GM12878 (cell line): ENCODE measurements around the gene VIT. TPM values are rescaled to one million over a fixed set of nuclear protein-coding genes. Genes with fewer than 3 reads are reported as not detected.

ENCODE experiments used
- ATAC-seq: fragments of 200-7000 bp; cut with Tn5 transposase; 3 replicates; pipeline ENCODE4 v1.9.1; 2020; ENCODE audit warnings: mild to moderate bottlenecking, moderate library complexity
- BruUV-seq: library from RNA; stranded (reverse); fragments of 400-500 nt; replicated peaks from 2 replicates; lab custom pipeline; 2021; lab: Mats Ljungman, UMichigan
- CTCF ChIA-PET: fragments of 300-600 bp; sonication (Branson Sonifier 250); formaldehyde crosslinking; extraction: SDS; loops from one replicate; lab custom pipeline; 2021; ENCODE audit warnings: inconsistent platforms; lab: Yijun Ruan, JAX
- POLR2A ChIA-PET: fragments of 350-600 bp; formaldehyde crosslinking; extraction: SDS; loops from one replicate; lab custom pipeline; 2021; ENCODE audit warnings: inconsistent platforms; lab: Charles Lee
- RAD21 ChIA-PET: fragments of 300-600 bp; sonication (Branson Sonifier 250); formaldehyde crosslinking; loops from one replicate; lab custom pipeline; 2023; ENCODE audit warnings: antibody characterized with exemption; ENCODE audit not compliant: unreplicated experiment; lab: Charles Lee
- SMC1A ChIA-PET: fragments of 300-600 bp; sonication (Branson Sonifier 250); formaldehyde crosslinking; loops from one replicate; lab custom pipeline; 2023; ENCODE audit not compliant: unreplicated experiment, uncharacterized antibody; lab: Charles Lee
- DNase-seq: peaks from one replicate; pipeline ENCODE4 v3.0.0-alpha.2; 2011; ENCODE audit warnings: low read depth, low spot score
- FAIRE-seq: peaks from 3 replicates; lab custom pipeline; 2011; peaks lifted over from hg19 to GRCh38; lab: Jason Lieb, UNC
- H2AFZ ChIP-seq: 2 replicates; pipeline ENCODE4 v1.6.0; 2011; ENCODE audit warnings: low read depth, low read length, control low read depth; ENCODE audit not compliant: control insufficient read depth
- H3K27ac ChIP-seq: 2 replicates; pipeline ENCODE4 v1.5.1; 2011; ENCODE audit warnings: control low read depth; ENCODE audit not compliant: control insufficient read depth, insufficient read depth
- H3K27me3 ChIP-seq, 2 experiments: replicated peaks in 1 of 2; 2 replicates each; pipeline versions ENCODE4 v1.6.0 to v1.6.1; 2011; ENCODE audit warnings: low read length in 1 of 2; ENCODE audit not compliant: control insufficient read depth in 2 of 2, insufficient read depth in 2 of 2
- H3K36me3 ChIP-seq, 2 experiments: 2 replicates each; pipeline ENCODE4 v1.5.1; 2011; ENCODE audit warnings: low read length in 1 of 2; ENCODE audit not compliant: control insufficient read depth in 2 of 2, insufficient read depth in 2 of 2
- H3K4me1 ChIP-seq: 2 replicates; pipeline ENCODE4 v1.6.1; 2011; ENCODE audit warnings: mild to moderate bottlenecking, low read length, moderate library complexity, mixed read lengths; ENCODE audit not compliant: control insufficient read depth, insufficient read depth
- H3K4me2 ChIP-seq: 2 replicates; pipeline ENCODE4 v1.6.0; 2011; ENCODE audit warnings: control low read depth; ENCODE audit not compliant: control insufficient read depth, insufficient read depth
- H3K4me3 ChIP-seq: fragments of 200-600 bp; sonication (generic); 2 replicates; pipeline ENCODE4 v1.5.1; 2016
- H3K79me2 ChIP-seq: 2 replicates; pipeline ENCODE4 v1.6.0; 2011; ENCODE audit warnings: low read length; ENCODE audit not compliant: control insufficient read depth, insufficient read depth
- H3K9ac ChIP-seq: 2 replicates; pipeline ENCODE4 v1.8.0; 2011; ENCODE audit warnings: low read length, control low read depth, mixed read lengths; ENCODE audit not compliant: control insufficient read depth, insufficient read depth
- H3K9me3 ChIP-seq: replicated peaks from 3 replicates; pipeline ENCODE4 v1.5.1; 2011; ENCODE audit warnings: mild to moderate bottlenecking, low read length; ENCODE audit not compliant: control insufficient read depth, insufficient read depth
- H4K20me1 ChIP-seq: 2 replicates; pipeline ENCODE4 v1.6.0; 2011; ENCODE audit not compliant: control insufficient read depth, insufficient read depth
- MEF2A ChIP-seq: IDR thresholded peaks from 2 replicates; pipeline ENCODE4 v1.6.1; 2011; ENCODE audit warnings: low read depth, mild to moderate bottlenecking, low read length, moderate library complexity; ENCODE audit not compliant: insufficient read depth
- MTA2 ChIP-seq: fragments of 450-650 bp; IDR thresholded peaks from 2 replicates; pipeline ENCODE4 v1.6.1; 2016; ENCODE audit warnings: low read depth, mild to moderate bottlenecking, moderate library complexity
- POU2F2 ChIP-seq: IDR thresholded peaks from 3 replicates; pipeline ENCODE4 v1.6.1; 2011; ENCODE audit warnings: low read depth, mild to moderate bottlenecking, low read length, borderline replicate concordance
- SMAD5 ChIP-seq: IDR thresholded peaks from 2 replicates; pipeline ENCODE4 v1.6.1; 2016; ENCODE audit warnings: antibody characterized with exemption, low read depth
- SREBF1 ChIP-seq: IDR thresholded peaks from 2 replicates; pipeline ENCODE4 v1.6.1; 2012; ENCODE audit warnings: mild to moderate bottlenecking, low read length
- WGBS: methylation state at CpG from one replicate; pipeline ENCODE4 v1.1.6; 2016; ENCODE audit warnings: low lambda C conversion rate; ENCODE audit not compliant: insufficient replicate concordance, insufficient coverage; ENCODE audit errors: missing lambda C conversion rate; 5-methylcytosine and 5-hydroxymethylcytosine counted together
- in situ Hi-C: fragments of 300-500 bp; cut with MboI; formaldehyde crosslinking; loops from 9 replicates; pipeline ENCODE4 v1.14.3; 2018; ENCODE audit warnings: mixed read lengths
- intact Hi-C: fragments of 100-400 bp; cut with micrococcal nuclease; formaldehyde crosslinking; loops from one replicate; pipeline ENCODE4 v1.14.2; 2022; ENCODE audit not compliant: unreplicated experiment
- polyA plus RNA-seq, 11 experiments: library from polyadenylated mRNA; depleted of rRNA in 4 of 11; unstranded in 6 of 11; stranded (reverse) in 5 of 11; fragments of >200 nt; fragmentation: Nextera tagmentation in 4 of 11; fragmentation: Illumina TruSeq in 1 of 11; extraction: Ambion mirVana in 4 of 11; extraction: Trizol in 1 of 11; gene quantifications; 1 replicate in 1 of 11; 2 replicates in 10 of 11; pipeline versions ENCODE4 v1.2.1 to v1.2.3, GENCODE V29; 2011 to 2016; ENCODE audit warnings: inconsistent platforms in 2 of 11, missing spikeins in 2 of 11, low read depth in 1 of 11
- total RNA-seq, 4 experiments: library from RNA; depleted of rRNA in 3 of 4; stranded (reverse); fragments of >200 nt in 3 of 4; fragmentation: Illumina TruSeq in 1 of 4; extraction: Trizol in 1 of 4; gene quantifications; 2 replicates each; pipeline versions ENCODE4 v1.2.1 to v1.2.3, GENCODE V29; 2013 to 2021
- TF ChIP-seq, protein P1 (sequence below): fragments of 450-650 bp; formaldehyde crosslinking; IDR thresholded peaks from 2 replicates; pipeline ENCODE4 v1.4.0; 2020; ENCODE audit warnings: mild to moderate bottlenecking, moderate library complexity
- TF ChIP-seq, protein P2 (sequence below): fragments of 450-650 bp; IDR thresholded peaks from 2 replicates; pipeline ENCODE4 v1.6.1; 2016; ENCODE audit warnings: mild to moderate bottlenecking
- TF ChIP-seq, protein P3 (sequence below): fragments of 450-650 bp; IDR thresholded peaks from 2 replicates; pipeline ENCODE4 v1.6.1; 2014; ENCODE audit warnings: mild to moderate bottlenecking
- TF ChIP-seq, protein P4 (sequence below): IDR thresholded peaks from 2 replicates; pipeline ENCODE4 v1.6.1; 2012; ENCODE audit warnings: low read depth, low read length, improper control_type of control experiment

VIT gene
- total and polyA plus RNA-seq, 10 of the 15 experiments (the other 5 are each of a cell fraction or from before 2014, with no cell fraction given), result 0.05 to 0.14 TPM; not detected in 8

DNA sequence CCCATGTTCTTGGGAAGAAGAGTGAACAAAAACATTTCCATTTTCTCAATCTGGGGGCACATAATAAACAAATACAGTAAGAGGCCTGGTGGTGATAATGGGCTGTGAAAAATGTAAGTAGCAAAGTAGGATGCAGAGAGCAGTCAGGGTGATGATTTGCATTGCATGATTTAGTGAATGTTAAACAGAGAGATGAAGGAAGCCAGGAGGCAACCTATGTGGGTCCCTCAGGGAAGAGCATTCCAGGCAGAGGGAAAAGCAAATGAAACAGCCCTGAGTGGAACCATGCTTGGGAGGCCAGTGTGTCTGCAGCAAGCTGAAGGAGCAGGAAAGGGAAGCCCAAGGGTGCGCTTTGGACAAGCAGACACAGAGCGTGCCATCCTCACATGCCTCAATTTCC is 5.4 kb downstream of the VIT start (continued):
- TF ChIP-seq, protein P1, sequence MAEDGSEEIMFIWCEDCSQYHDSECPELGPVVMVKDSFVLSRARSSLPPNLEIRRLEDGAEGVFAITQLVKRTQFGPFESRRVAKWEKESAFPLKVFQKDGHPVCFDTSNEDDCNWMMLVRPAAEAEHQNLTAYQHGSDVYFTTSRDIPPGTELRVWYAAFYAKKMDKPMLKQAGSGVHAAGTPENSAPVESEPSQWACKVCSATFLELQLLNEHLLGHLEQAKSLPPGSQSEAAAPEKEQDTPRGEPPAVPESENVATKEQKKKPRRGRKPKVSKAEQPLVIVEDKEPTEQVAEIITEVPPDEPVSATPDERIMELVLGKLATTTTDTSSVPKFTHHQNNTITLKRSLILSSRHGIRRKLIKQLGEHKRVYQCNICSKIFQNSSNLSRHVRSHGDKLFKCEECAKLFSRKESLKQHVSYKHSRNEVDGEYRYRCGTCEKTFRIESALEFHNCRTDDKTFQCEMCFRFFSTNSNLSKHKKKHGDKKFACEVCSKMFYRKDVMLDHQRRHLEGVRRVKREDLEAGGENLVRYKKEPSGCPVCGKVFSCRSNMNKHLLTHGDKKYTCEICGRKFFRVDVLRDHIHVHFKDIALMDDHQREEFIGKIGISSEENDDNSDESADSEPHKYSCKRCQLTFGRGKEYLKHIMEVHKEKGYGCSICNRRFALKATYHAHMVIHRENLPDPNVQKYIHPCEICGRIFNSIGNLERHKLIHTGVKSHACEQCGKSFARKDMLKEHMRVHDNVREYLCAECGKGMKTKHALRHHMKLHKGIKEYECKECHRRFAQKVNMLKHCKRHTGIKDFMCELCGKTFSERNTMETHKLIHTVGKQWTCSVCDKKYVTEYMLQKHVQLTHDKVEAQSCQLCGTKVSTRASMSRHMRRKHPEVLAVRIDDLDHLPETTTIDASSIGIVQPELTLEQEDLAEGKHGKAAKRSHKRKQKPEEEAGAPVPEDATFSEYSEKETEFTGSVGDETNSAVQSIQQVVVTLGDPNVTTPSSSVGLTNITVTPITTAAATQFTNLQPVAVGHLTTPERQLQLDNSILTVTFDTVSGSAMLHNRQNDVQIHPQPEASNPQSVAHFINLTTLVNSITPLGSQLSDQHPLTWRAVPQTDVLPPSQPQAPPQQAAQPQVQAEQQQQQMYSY (CRISPR knock-in tag), result no peak
- TF ChIP-seq POU2F2, result no peak

DNA sequence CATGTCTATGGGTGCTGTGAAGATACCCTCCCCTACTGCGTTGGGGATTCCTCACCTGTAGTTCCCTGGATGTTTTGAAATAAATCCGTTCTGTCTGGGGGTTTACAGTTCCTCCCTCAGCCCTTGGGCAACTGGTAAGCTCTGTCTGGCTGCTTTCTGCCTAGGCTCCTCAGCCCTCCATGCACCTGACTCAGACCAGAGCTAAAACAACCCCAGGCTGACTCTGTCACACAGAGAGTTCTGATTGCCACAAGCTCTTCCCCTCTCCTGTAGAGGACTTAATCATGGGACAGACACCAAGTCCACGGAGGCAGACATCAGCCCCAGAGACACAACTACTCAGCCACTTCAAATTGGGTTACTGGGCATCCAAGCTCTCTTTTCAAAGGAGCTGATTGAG is 6.3 kb downstream of the VIT start:
- Histone ChIP-seq H3K27ac (no peak overlapping the region), H3K79me2 (no peaks in the 10 kb centered on the region), H3K27me3 (no peaks in the 10 kb centered on the region; a peak in 1 of 4 replicates), H3K36me3 (no peaks in the 10 kb centered on the region), H3K9me3 (no peaks in the 10 kb centered on the region), H3K4me1 (no peaks in the 10 kb centered on the region), H3K4me2 (no peak overlapping the region), H4K20me1 (no peaks in the 10 kb centered on the region), H3K9ac (no peak overlapping the region), H3K4me3 (no peak overlapping the region), H2AFZ (no peak overlapping the region)
- ChIA-PET CTCF (interaction anchor here (1.2 kb wide), 1 partner anchor 39 kb away, joined by 6 read pairs; no protein-coding TSS in a partner anchor), SMC1A (no interaction called here), RAD21 (no interaction called here), POLR2A (no interaction called here)
- 28% methylated on average over 3 of the region's 3 CpGs for WGBS
- no peak for FAIRE-seq
- in situ Hi-C loops (no loop called here), intact Hi-C loops (no loop called here)
- no peak for DNase-seq
- no peak; the same call in 2 of the 3 replicates for ATAC-seq
- no TSS peak for BruUV-seq
- no peak for TF ChIP-seq MEF2A
- TF ChIP-seq POU2F2, result no peak
- TF ChIP-seq, protein P1 (CRISPR knock-in tag), result no peak
- TF ChIP-seq, protein P2, sequence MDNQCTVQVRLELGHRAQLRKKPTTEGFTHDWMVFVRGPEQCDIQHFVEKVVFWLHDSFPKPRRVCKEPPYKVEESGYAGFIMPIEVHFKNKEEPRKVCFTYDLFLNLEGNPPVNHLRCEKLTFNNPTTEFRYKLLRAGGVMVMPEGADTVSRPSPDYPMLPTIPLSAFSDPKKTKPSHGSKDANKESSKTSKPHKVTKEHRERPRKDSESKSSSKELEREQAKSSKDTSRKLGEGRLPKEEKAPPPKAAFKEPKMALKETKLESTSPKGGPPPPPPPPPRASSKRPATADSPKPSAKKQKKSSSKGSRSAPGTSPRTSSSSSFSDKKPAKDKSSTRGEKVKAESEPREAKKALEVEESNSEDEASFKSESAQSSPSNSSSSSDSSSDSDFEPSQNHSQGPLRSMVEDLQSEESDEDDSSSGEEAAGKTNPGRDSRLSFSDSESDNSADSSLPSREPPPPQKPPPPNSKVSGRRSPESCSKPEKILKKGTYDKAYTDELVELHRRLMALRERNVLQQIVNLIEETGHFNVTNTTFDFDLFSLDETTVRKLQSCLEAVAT, result no peak
- TF ChIP-seq, protein P3, sequence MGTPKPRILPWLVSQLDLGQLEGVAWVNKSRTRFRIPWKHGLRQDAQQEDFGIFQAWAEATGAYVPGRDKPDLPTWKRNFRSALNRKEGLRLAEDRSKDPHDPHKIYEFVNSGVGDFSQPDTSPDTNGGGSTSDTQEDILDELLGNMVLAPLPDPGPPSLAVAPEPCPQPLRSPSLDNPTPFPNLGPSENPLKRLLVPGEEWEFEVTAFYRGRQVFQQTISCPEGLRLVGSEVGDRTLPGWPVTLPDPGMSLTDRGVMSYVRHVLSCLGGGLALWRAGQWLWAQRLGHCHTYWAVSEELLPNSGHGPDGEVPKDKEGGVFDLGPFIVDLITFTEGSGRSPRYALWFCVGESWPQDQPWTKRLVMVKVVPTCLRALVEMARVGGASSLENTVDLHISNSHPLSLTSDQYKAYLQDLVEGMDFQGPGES, result no peak
- TF ChIP-seq MTA2, result no peak
- no peak for TF ChIP-seq SMAD5
- no peak for TF ChIP-seq SREBF1
- TF ChIP-seq, protein P4, sequence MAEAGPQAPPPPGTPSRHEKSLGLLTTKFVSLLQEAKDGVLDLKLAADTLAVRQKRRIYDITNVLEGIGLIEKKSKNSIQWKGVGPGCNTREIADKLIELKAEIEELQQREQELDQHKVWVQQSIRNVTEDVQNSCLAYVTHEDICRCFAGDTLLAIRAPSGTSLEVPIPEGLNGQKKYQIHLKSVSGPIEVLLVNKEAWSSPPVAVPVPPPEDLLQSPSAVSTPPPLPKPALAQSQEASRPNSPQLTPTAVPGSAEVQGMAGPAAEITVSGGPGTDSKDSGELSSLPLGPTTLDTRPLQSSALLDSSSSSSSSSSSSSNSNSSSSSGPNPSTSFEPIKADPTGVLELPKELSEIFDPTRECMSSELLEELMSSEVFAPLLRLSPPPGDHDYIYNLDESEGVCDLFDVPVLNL, result no peak
